ENCODE results near the gene MYO7A.

The MYO7A gene

DNA sequence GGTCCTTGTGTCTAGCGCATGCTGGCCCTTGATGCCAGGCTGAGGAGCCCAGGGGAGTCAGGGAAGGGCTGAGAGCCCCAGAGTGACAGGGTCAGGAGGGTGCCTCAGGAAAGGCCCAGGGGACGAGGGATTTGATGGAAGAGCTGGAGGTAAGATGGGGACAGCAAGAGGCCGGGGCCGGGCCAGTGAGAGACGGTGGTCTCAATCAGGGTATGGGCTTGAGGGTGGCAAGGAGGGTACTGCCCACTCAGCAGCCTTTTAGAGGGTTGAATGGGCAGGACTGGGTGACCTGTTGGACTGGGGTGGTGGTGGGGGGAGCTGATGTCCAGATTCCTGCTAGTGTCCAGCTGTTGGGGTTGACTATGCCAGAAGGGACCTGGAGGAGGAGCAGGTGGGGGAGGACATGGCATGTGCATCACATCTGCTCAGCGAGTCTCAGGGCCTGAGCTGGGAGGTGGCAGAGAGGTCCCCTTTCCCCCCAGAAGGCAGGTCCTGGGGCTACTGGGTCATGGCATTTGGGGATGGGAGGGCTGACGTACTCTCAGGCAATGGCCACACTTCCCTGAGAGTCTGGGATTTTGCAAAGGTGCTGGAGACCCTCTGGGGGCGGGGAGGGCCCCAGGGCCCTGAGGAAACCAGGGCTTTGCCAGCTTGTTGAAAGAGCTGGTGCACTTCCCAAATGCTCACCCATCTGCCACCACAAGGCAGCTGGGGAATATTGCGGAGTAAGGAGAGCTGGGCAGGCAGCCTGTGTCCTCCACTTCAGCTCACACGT lies 18.4 kb downstream of the MYO7A start:
- no peak for DNase-seq (ENCODE audit: low spot score)

DNA sequence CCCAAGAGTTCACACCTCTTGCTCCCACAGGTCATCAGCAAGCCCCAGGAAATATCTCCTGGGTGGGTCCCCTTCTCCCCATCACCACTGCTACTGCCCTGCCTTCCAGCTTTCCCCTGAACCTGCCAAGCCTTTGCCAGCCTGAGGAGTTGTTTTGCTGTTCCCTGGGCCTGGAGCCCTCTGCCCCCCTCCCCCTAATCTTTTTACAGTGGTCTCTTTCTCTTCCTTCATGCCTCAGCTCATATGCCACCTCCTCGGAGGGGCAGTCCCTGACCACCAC lies 18.9 kb downstream of the MYO7A start:
- no peak for DNase-seq (ENCODE audit: low spot score)

DNA sequence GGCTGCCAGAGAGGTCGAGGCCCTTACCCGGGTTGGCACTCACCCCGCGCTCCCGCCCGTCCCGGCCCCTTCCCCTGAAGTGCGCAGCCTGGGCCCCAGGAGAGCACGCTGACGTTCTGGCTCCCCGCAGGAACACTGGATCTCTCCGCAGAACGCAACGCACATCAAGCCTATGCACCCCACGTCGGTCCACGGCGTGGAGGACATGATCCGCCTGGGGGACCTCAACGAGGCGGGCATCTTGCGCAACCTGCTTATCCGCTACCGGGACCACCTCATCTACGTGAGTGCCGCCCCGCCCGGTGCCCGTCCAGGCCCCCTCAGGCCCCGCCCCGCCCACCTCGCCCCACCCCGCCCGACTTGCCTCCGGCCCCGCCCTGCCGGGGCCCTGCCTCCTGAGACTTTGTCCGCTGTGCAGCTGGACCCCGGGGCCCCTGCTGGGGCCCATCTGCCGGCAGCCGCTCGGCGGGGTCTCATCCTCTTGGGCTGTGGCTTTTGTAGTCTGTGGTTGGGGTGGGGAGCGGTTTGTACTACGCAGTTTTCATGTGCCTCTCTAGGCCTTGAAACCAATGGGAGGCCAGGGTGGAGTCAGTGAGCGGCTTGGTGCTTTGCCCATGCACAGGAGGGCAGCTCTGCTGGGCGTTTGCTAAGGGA lies 19.7 kb downstream of the MYO7A start:
- DNase-seq (ENCODE audit: low spot score) = no peak

DNA sequence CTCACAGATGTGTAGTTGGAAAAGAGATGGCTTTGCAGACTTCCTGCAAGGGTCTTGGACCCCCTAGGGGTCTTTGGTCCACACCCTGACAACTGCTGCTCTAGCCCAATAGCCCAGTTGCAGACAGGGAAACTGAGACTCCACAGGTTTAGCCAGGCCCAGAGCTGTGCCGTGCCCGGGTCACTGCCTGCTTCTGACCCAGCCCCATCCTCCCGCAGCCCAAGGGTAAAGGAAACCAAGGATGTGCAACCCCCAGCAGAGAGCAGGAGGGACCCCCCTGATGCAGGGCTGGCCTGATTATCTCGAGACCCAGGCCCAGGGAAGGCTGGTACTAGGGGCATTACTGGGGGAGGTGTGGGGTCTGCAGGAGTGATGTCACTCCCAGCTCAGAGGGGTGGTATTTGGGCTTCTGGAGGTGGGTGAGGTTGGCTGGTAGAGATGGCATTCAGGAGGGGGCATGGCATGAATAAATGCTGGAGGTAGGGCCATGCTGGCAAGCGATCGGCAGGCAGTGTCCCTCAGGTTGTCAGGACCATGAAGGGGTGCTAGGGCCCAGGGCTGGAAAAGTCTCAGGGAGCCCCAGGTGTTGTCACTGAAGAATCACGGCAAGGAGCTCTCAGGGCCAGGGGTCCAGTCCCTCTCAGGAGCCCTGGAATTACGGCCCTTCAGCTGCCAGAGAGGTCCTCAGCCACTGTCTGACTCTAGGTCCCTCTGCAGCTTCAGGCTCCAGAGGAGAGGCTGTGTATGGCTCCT lies 21.1 kb downstream of the MYO7A start:
- no peak for DNase-seq (ENCODE audit: low spot score)

DNA sequence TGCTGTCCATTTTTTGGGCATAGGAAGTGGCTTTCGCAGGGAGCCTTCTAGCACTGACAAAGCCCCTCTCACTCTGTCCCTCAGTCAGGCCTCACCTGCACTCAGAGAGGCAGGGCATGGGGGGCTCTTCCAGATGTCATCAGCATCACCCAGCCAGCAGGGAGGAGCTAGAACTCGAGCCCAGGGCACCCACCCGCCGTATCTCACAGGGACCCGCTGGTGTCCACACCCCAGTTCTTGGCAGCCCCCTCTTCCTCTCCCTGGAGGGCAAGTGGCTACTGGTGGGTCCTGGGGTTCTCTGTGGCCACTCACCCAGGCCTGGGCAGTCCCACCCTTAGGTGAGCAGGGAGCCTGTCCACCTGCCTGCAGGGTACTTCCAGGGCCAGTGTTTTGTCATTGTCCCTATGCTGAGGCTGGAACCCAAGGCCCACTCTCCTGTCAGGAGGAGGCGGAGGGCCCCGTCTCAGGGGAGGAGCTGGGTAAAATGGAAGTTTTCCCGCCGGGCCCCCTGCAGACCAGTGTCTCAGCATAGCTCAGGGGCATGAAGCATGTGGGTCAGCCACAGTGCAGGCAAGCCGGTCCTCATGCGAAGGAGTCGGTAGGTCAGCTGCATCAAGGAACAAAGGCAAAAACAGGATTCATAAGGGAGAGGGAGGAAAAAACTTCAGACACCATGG lies 21.8 kb downstream of the MYO7A start:
- no peak for DNase-seq (ENCODE audit: low spot score)

DNA sequence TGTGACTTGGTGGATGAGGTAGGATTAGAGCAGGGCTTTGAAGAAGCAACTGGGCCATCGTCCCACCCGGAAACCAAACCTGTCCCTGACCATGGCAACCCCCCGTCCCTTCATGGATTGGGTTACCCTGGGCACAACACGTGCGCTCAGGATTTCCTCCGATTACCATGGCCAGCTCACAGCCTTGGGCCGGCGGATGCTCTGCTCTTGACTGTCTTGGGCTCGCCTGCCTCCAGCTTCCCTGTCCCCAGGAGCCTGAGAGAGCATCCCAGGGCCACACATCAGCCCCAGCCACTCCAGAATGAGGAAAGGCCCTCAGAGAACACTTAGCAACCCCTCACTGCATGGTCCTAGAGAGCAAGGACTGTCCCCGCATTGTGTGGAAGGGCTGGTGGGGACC lies 22.8 kb downstream of the MYO7A start:
- no peak for DNase-seq (ENCODE audit: low spot score)

DNA sequence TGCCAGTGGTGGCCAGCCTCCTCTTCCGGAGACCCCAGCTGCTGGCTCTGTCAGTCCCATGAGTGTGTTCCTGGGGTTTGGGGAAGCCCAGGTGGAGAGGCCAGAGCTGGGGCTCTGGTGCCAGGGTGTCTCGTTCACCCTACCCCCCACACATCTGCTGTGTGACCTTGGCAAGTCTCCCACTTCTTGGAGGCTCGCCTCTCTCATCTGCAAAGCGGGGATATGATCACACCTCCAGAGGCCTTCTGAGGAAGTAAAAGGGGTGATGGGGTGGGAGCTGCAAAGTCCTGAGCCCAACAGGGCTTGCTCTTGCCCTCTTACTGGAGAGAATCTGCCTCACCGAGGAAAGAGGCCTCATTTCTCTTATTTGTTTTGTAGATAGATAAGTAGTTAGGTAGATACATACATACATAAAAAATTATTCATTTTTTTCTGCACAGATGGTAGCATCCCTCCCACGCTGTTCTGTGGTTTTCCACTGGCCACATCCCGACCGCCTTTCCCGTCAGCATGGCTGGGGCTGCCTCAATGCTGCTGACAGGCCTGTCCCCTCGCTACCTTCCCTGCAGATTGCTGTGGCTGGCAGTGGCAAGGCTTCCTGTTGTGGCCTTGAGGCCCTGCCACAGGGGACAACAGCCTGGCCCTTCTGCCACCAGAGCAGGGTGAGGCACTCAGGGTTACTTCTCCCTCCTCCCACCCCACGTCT lies 23.9 kb downstream of the MYO7A start:
- DNase-seq (ENCODE audit: low spot score) = no peak

DNA sequence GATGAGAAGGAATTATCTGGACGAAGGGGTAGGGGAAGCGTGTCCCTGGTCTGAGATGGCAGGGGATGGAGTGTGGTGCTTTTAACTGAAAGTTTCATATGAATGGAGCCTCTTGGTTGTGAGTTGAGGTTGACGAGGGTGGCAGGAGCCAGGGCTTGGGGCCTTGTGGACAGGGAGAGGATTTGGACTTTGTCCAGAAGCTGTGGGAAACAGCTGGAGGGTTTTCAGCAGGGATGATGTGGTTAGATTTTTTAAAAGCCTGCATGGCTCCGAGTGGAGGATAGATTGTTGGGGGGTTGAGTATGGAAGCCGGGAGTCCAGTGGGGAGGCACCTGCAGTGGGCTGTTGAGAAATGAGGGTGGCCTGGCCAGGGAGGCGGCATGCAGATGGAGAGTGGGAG lies 24.8 kb downstream of the MYO7A start:
- no peak for DNase-seq (ENCODE audit: low spot score)

DNA sequence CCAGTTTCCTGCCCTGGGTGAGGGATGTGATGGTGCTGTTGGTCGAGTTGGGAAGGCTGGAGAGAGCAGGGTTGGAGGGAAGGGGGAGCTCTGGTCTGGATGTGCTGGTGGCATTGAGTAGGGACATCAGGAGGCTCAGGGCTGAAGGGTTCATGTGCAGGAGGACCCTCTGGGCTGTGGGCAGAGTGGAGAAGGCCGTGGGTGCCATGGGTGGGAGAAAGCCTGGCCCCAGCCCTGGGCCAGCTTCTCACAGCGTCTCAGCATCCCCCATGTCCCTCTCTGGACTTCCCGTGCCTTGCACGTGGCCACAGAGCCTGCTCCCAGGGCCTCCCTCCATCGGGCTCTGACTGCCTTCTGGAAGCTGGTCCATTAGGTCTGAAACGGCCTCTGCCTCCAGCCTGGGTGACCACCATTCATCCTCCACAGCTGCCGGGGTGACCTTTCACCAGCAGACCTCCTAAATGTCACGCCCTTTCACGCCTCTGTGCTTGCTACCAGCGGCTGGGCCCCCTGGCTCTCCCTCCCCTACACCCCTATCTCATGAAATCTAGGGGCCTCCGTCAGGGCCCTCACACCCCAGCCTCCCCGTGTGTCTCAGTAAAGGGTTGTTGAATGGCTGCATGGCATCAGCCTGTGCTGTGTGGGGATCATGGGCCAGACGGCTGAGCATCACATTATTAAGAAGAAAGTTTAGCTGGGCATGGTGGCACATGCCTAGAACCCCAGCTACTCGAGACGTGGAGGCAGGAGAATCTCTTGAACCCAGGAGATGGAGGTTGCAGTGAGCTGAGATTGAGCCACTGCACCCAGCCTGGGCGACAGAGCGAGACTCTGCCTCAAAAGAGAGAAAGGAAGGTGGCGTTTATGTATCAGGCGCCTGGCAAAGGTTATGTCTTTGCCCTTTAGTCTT lies 25.5 kb downstream of the MYO7A start:
- no peak for DNase-seq (ENCODE audit: low spot score)

DNA sequence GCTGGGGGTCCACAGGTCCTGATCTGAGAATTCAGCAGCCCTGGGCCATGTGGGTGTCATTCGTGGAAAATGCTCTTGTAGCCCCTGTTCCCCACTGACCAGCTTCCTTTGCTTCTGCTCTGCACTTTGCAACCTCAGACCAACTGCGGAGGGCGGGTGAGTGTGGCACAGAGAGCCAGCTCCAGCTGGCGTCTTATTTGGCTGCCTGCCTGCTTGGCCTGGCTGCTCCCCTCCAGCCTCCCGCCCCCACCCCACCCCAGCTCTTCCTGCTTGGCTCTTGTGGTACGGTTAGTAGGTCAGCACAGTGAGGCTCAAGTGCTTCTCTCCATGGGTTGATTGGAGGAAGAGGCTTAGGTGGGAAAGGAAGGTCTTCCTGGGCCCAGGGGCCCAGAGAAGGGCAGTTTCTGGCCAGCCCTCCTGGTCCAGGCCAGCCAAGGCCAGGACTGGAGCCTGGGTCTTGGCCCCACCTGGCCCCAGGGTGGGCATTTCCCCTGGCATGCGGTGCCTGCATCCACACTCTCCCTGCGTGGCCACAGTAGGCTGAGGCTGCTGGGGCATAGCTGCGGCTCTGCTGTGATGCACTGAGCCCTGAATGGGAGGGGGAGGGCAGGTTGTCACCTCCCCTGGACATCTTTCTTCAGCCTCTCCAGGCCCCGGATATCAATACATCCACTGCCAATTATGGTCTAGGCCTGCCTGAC lies 26.5 kb downstream of the MYO7A start:
- no peak for DNase-seq (ENCODE audit: low spot score)

DNA sequence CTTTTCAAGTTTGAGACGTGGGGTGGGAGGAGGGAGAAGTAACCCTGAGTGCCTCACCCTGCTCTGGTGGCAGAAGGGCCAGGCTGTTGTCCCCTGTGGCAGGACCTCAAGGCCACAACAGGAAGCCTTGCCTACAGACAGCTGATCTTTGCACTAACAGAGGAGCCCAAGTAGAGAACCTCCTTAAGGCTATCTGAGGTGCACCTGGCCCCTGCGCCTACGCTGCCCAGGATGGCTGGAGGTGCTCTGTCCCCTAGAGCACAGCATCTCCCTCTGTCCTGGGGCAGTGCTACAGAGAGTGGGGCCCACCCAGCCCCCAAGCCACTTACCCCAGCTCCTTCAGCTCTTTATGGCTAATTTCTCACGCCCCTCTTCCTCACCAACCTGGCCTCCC lies 27.0 kb downstream of the MYO7A start:
- no peak for DNase-seq (ENCODE audit: low spot score)

DNA sequence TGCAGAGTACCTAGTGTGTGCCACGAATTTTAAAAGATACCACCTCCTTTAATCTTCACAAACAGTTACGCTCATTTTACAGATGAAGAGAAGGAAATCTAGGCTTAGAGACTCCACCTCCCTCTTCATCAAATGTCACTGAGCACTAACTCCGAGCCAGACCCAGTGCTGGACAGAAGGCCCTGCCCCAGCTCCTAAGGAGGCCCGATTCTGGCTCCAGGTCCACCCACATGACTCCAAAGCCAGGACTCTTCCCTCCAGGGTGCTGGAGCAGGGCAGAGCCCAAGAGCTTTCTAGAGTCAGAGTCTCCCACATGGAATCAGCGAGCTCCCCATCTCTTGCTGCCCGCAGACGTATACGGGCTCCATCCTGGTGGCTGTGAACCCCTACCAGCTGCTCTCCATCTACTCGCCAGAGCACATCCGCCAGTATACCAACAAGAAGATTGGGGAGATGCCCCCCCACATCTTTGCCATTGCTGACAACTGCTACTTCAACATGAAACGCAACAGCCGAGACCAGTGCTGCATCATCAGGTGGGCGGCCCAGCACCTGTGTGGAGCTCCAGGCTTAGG lies 27.6 kb downstream of the MYO7A start:
- DNase-seq (ENCODE audit: low spot score) = no peak

DNA sequence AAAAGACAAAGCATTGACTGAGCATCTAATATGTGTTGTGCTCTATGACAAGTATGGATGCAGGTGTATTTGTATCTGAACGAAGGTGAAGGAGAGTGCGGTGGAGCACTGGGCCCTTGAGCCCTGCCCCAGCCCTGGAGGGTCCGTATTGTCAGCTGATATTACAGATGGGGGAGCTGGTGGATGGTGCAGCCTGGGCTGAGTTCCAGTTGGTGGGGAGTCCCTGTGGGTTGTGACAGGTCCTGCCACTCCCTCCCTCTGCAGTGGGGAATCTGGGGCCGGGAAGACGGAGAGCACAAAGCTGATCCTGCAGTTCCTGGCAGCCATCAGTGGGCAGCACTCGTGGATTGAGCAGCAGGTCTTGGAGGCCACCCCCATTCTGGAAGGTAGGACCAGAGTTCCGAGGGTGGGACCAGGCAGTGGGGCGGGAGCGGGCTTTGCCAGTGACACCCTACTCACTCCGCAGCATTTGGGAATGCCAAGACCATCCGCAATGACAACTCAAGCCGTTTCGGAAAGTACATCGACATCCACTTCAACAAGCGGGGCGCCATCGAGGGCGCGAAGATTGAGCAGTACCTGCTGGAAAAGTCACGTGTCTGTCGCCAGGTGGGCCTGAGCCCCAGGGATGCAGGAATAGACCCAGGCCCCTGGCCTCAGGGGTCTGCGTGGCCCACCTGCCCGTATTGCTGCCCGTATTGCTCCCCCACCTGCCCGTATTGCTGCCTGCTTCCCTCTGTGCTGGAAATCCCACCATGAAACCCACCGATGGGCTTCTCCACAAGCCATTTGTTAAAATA lies 28.6 kb downstream of the MYO7A start:
- DNase-seq (ENCODE audit: low spot score) = no peak

DNA sequence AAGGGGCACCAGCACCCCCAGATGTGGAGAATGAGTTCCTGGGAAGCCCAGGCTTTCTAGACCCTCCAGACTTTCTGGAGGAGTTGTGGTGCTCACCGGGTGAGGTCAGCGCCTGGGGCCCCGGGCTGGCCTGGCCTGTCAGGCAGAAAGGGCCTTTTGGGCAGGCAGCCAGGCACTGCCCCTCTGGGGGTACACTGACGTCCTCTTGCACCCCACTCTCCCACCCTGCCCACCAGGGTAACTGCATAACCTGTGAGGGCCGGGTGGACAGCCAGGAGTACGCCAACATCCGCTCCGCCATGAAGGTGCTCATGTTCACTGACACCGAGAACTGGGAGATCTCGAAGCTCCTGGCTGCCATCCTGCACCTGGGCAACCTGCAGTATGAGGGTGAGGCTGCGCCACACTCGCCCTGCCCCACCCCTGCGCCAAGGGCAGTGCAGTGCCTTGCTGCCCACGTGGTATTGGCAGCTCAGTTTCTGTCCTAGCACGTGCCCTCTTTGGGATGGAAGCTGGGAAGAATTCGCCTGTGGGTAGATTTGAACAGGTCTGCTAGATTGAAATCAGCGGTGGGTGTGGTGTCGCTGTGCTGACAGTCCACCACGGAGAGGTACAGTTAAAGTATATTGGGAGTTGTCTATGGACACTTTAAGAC lies 30.1 kb downstream of the MYO7A start:
- DNase-seq (ENCODE audit: low spot score) = no peak

DNA sequence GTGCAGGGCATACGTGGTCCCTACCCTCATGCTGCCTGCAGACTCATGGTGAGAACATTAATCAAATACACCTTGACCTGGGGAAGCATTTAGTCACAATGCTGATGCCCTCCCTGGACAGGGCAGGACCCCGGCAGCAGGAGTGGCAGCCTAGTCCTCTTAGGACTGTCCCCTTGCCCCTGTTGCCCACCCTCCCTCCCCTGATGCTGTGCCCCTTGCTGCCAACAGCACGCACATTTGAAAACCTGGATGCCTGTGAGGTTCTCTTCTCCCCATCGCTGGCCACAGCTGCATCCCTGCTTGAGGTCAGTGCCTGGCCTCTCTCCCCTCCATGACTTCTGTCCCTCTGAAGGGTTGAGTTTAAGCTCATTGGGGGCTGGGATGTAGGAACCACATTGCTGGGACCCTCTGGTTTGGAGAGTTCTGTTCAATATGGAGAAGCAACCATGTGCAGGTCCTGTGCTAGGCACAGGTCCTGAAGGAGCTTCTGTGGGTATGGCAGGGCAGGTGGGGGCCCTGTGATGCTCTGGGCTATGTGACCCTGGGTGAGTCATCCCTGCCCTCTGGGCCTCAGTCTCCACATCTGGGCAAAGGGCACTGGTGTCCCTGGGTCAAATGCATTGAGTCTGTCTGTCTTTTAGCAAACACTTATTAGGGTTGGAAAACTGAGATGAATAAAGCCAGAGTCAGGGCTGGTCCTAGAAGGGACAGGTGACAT lies 31.3 kb downstream of the MYO7A start:
- DNase-seq (ENCODE audit: low spot score) = no peak

DNA sequence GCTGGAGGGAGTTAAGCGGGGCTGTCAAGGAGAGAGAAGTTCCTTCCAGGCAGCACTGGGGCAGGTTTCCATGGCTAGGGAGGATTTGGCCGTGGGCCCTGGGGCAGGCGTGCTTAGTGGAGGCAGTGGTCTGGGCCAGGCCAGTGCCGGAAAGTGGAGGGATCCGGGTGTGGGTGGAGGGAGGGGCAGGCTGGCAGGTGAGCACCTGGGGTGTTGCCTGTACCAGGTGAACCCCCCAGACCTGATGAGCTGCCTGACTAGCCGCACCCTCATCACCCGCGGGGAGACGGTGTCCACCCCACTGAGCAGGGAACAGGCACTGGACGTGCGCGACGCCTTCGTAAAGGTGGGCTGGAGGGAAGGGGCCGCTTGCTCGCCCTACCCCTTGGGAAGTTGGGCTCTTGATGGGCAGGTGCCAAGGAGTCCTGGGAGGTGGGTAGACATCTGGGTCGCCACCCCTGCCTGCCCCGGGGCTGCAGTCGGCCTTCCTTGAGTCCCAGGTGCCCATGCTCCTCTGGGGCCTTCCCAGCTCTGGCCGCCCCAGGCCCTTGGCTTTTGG lies 32.0 kb downstream of the MYO7A start:
- no peak for DNase-seq (ENCODE audit: low spot score)

DNA sequence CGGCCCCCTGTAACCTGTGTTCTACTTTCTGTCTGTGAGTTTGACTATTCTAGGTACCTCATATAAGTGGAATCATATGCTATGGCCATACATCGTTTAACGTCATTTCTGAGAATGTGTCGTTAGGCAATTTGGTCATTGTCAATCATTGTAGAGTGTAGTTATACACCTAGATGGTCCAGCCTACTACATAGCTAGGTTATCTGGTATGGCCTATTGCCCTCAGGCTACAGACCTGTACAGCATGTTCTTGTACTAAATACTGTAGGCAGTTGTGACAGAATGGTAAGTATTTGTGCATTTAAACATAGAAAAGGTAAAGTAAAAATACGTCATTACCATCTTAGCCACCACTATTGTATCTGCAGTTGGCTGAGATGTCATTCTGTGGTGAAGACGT lies 35.2 kb downstream of the MYO7A start:
- no peak for DNase-seq (ENCODE audit: low spot score)
